K562 (cell line): ENCODE results near the gene CREB5. TPM values are rescaled to one million over a fixed set of nuclear protein-coding genes. Genes with fewer than 3 reads are reported as not detected.

Source experiments
- ARID3A ChIP-seq: IDR thresholded peaks from 2 replicates; pipeline ENCODE4 v1.6.1; 2012; ENCODE audit warnings: low read depth, low read length, improper control_type of control experiment, borderline replicate concordance
- FOXP1 ChIP-seq: sonication (generic); formaldehyde crosslinking; IDR thresholded peaks from 2 replicates; pipeline ENCODE4 v1.8.0; 2022; ENCODE audit warnings: mild to moderate bottlenecking, missing genetic modification reagents
- HDGF ChIP-seq: fragments of 450-650 bp; IDR thresholded peaks from 2 replicates; pipeline ENCODE4 v1.6.1; 2016
- MAFG ChIP-seq: fragments of 450-650 bp; conservative IDR thresholded peaks from 2 replicates; pipeline ENCODE4 v1.6.1; 2016; ENCODE audit warnings: missing genetic modification characterization, missing compliant biosample characterization
- NR0B1 ChIP-seq: fragments of 450-650 bp; IDR thresholded peaks from one replicate; pipeline ENCODE4 v1.6.1; 2018; ENCODE audit warnings: mild to moderate bottlenecking, moderate library complexity; ENCODE audit not compliant: partially characterized antibody
- PBX2 ChIP-seq, 2 experiments: IDR thresholded peaks in 1 of 2; conservative IDR thresholded peaks in 1 of 2; 2 replicates each; pipeline ENCODE4 v1.6.1; 2016; ENCODE audit warnings: low read depth in 2 of 2, mild to moderate bottlenecking in 1 of 2, missing compliant biosample characterization in 1 of 2, missing genetic modification characterization in 1 of 2, moderate library complexity in 1 of 2
- PTRF ChIP-seq: fragments of 450-650 bp; IDR thresholded peaks from 2 replicates; pipeline ENCODE4 v1.6.1; 2016; ENCODE audit warnings: mild to moderate bottlenecking, missing genetic modification characterization, missing compliant biosample characterization
- TGIF2 ChIP-seq: sonication (generic); formaldehyde crosslinking; IDR thresholded peaks from 2 replicates; pipeline ENCODE4 v1.8.1; 2022; ENCODE audit warnings: mild to moderate bottlenecking, missing genetic modification reagents, moderate library complexity
- TRIM28 ChIP-seq: fragments of 450-650 bp; IDR thresholded peaks from 2 replicates; pipeline ENCODE4 v1.6.1; 2017
- ZNF311 ChIP-seq: fragments of 250-450 bp; sonication (Bioruptor Pico); IDR thresholded peaks from 2 replicates; pipeline ENCODE4 v1.4.0; 2020; ENCODE audit warnings: mild to moderate bottlenecking, moderate library complexity
- ZNF318 ChIP-seq, 2 experiments: fragments of 450-650 bp; IDR thresholded peaks; 2 replicates each; pipeline ENCODE4 v1.6.1; 2016; ENCODE audit warnings: mild to moderate bottlenecking in 2 of 2, borderline replicate concordance in 1 of 2, low read depth in 1 of 2, moderate library complexity in 1 of 2
- ZNF586 ChIP-seq: fragments of 450-650 bp; formaldehyde crosslinking; conservative IDR thresholded peaks from 2 replicates; pipeline ENCODE4 v1.4.0; 2020; ENCODE audit warnings: mild to moderate bottlenecking, moderate library complexity
- polyA plus RNA-seq, 8 experiments: library from polyadenylated mRNA; depleted of rRNA in 4 of 8; stranded (reverse) in 5 of 8; unstranded in 3 of 8; fragments of >200 nt; fragmentation: Nextera tagmentation in 2 of 8; fragmentation: Illumina TruSeq in 1 of 8; extraction: Ambion mirVana in 2 of 8; extraction: Trizol in 1 of 8; gene quantifications; 2 replicates each; pipeline versions ENCODE4 v1.2.1 to v1.2.3, GENCODE V29; 2011 to 2014; ENCODE audit warnings: inconsistent platforms in 1 of 8, missing spikeins in 1 of 8
- total RNA-seq, 7 experiments: library from RNA; depleted of rRNA in 6 of 7; stranded (reverse); fragments of >200 nt in 6 of 7; fragmentation: Illumina TruSeq in 2 of 7; extraction: Trizol in 2 of 7; gene quantifications; 2 replicates each; pipeline versions ENCODE4 v1.2.1 to v1.2.3, GENCODE V29; 2011 to 2021; ENCODE audit warnings: low replicate concordance in 1 of 7

CREB5 gene
- total and polyA plus RNA-seq, 9 of the 15 experiments (the other 6 are each of a cell fraction or from before 2014, with no cell fraction given), result 0.33 to 6.4 (median 1.8) TPM

- no peak for TF ChIP-seq PBX2 (CRISPR knock-in tag; IDR thresholded peaks at IDR 0.05; ENCODE audit: low read depth)
- no peak for TF ChIP-seq PBX2 (tag; conservative IDR thresholded peaks at IDR 0.05; ENCODE audit: low read depth)
- TF ChIP-seq ZNF586 (CRISPR knock-in tag), result no peak
- no peak for TF ChIP-seq MAFG
- no peak for TF ChIP-seq PTRF (tag)
- no peak for TF ChIP-seq FOXP1 (CRISPR knock-in tag)
- TF ChIP-seq ZNF318 (IDR thresholded peaks at IDR 0.05; ENCODE audit: borderline replicate concordance in 1 of 2, low read depth in 1 of 2), result no peak
- TF ChIP-seq TGIF2, result no peak
- no peak for TF ChIP-seq ZNF311
- TF ChIP-seq TRIM28, result no peak
- TF ChIP-seq HDGF, result no peak
- no peak for TF ChIP-seq ARID3A
- TF ChIP-seq NR0B1, result no peak
Observed at GRCh38 chr7:28862595-28863272, 450.4 kb downstream of the CREB5 start (continued).
